Panc1 (cell line): ENCODE measurements around the gene SOCS6.
"Not testable (repeated sequence)": the region's sequence is repeated elsewhere in the genome, so short reads cannot be mapped to it uniquely, and the experiment has no call there.

Source experiments
- POLR2AphosphoS5 ChIP-seq: IDR thresholded peaks from 2 replicates; pipeline ENCODE4 v1.6.1; 2012; ENCODE audit warnings: mild to moderate bottlenecking, low read depth, low read length, moderate library complexity
- SIN3A ChIP-seq: IDR thresholded peaks from 2 replicates; pipeline ENCODE4 v1.6.1; 2012; ENCODE audit warnings: low read depth, mild to moderate bottlenecking, low read length, moderate library complexity, borderline replicate concordance; ENCODE audit not compliant: insufficient read depth
- TCF7L2 ChIP-seq: IDR thresholded peaks from 2 replicates; pipeline ENCODE4 v1.6.1; 2011; ENCODE audit warnings: mild to moderate bottlenecking, low read depth, low read length, inconsistent platforms
- TF ChIP-seq, protein P1 (sequence below): fragments of 450-650 bp; IDR thresholded peaks from 2 replicates; pipeline ENCODE4 v1.5.1; 2017; ENCODE audit warnings: mild to moderate bottlenecking
- TF ChIP-seq, protein P2 (sequence below), 2 experiments: IDR thresholded peaks; 2 replicates each; pipeline ENCODE4 v1.6.1; 2011 to 2012; ENCODE audit warnings: low read depth in 2 of 2, control low read depth in 1 of 2, low read length in 1 of 2, mild to moderate bottlenecking in 1 of 2, moderate library complexity in 1 of 2; ENCODE audit not compliant: insufficient read depth in 1 of 2

DNA sequence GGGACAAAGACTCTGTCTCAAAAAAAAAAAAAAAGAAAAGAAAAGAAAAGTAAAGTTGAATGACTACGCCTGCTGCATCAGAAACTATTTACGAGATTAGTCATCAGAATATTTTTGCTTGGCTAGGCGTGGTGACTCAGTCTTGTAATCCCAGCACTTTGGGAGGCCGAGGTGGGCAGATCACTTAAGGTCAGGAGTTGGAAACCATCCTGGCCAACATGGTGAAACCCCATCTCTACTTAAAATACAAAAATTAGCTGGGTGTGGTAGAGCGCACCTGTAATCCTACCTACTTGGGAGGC lies 69.2 kb downstream of the SOCS6 start:
- TF ChIP-seq, protein P1, sequence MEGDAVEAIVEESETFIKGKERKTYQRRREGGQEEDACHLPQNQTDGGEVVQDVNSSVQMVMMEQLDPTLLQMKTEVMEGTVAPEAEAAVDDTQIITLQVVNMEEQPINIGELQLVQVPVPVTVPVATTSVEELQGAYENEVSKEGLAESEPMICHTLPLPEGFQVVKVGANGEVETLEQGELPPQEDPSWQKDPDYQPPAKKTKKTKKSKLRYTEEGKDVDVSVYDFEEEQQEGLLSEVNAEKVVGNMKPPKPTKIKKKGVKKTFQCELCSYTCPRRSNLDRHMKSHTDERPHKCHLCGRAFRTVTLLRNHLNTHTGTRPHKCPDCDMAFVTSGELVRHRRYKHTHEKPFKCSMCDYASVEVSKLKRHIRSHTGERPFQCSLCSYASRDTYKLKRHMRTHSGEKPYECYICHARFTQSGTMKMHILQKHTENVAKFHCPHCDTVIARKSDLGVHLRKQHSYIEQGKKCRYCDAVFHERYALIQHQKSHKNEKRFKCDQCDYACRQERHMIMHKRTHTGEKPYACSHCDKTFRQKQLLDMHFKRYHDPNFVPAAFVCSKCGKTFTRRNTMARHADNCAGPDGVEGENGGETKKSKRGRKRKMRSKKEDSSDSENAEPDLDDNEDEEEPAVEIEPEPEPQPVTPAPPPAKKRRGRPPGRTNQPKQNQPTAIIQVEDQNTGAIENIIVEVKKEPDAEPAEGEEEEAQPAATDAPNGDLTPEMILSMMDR: not testable (repeated sequence)
- TF ChIP-seq POLR2AphosphoS5, TCF7L2, SIN3A: not testable (repeated sequence)
- TF ChIP-seq, protein P2, sequence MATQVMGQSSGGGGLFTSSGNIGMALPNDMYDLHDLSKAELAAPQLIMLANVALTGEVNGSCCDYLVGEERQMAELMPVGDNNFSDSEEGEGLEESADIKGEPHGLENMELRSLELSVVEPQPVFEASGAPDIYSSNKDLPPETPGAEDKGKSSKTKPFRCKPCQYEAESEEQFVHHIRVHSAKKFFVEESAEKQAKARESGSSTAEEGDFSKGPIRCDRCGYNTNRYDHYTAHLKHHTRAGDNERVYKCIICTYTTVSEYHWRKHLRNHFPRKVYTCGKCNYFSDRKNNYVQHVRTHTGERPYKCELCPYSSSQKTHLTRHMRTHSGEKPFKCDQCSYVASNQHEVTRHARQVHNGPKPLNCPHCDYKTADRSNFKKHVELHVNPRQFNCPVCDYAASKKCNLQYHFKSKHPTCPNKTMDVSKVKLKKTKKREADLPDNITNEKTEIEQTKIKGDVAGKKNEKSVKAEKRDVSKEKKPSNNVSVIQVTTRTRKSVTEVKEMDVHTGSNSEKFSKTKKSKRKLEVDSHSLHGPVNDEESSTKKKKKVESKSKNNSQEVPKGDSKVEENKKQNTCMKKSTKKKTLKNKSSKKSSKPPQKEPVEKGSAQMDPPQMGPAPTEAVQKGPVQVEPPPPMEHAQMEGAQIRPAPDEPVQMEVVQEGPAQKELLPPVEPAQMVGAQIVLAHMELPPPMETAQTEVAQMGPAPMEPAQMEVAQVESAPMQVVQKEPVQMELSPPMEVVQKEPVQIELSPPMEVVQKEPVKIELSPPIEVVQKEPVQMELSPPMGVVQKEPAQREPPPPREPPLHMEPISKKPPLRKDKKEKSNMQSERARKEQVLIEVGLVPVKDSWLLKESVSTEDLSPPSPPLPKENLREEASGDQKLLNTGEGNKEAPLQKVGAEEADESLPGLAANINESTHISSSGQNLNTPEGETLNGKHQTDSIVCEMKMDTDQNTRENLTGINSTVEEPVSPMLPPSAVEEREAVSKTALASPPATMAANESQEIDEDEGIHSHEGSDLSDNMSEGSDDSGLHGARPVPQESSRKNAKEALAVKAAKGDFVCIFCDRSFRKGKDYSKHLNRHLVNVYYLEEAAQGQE (IDR thresholded peaks at IDR 0.05; ENCODE audit: insufficient read depth in 1 of 2, low read depth in 2 of 2, low read length in 1 of 2): not testable (repeated sequence)
